ENCODE results near the gene HRCT1.
A peak's percentile ranks its signal among the peaks of the same experiment; 100 is the strongest.
"Not testable (repeated sequence)": the region's sequence is repeated elsewhere in the genome, so short reads cannot be mapped to it uniquely, and the experiment has no call there.

Gene HRCT1

GRCh38 chr9:35933550-35934067, 27.6 kb downstream of the HRCT1 start:
- Histone ChIP-seq H3K27me3 (replicated peaks in 2 of 5; ENCODE audit: control insufficient read depth in 4 of 5, insufficient read depth in 5 of 5, low read length in 4 of 5) (no peaks in the 10 kb centered on the region), H3K36me3 (ENCODE audit: control insufficient read depth in 4 of 4, insufficient read depth in 4 of 4, low read length in 3 of 4) (no peaks in the 10 kb centered on the region), H3K4me3 (ENCODE audit: control insufficient read depth in 1 of 7, extremely low read depth in 1 of 7, insufficient read depth in 4 of 7, low read depth in 2 of 7, low read length in 6 of 7) (no peak overlapping the region), H3K27ac (ENCODE audit: insufficient read depth in 1 of 2, low read depth in 1 of 2, low read length in 2 of 2, poor library complexity in 1 of 2, severe bottlenecking in 2 of 2) (no peak overlapping the region), H3K9me3 (ENCODE audit: control extremely low read depth in 1 of 5, control insufficient read depth in 4 of 5, insufficient read depth in 2 of 5, low read depth in 1 of 5, low read length in 4 of 5) (no peaks in the 10 kb centered on the region), H3K4me1 (ENCODE audit: control extremely low read depth in 1 of 4, control insufficient read depth in 4 of 4, insufficient read depth in 4 of 4, low read length in 3 of 4) (peaks cover 0 to 14% (median under 1%) of the 10 kb centered on the region in 4 experiments)
- 93% methylated on average over 3 of the region's 4 CpGs for WGBS (ENCODE audit: insufficient coverage)
- ChIA-PET CTCF (interaction anchor here (5.7 kb wide), 1 partner anchor 12 kb away, joined by 22 read pairs; no protein-coding TSS in a partner anchor), POLR2A (no interaction called here)
- no peak for DNase-seq

GRCh38 chr9:35934069-35934468, 28.1 kb downstream of the HRCT1 start:
- CTCF ChIA-PET: interaction anchor here (5.7 kb wide), 1 partner anchor 11 kb away, joined by 22 read pairs; no protein-coding TSS in a partner anchor
- H3K27ac ChIP-seq (ENCODE audit: insufficient read depth in 1 of 2, low read depth in 1 of 2, low read length in 2 of 2, poor library complexity in 1 of 2, severe bottlenecking in 2 of 2); H3K4me3 ChIP-seq (ENCODE audit: control insufficient read depth in 1 of 7, extremely low read depth in 1 of 7, insufficient read depth in 4 of 7, low read depth in 2 of 7, low read length in 6 of 7); H3K36me3 ChIP-seq (ENCODE audit: control insufficient read depth in 4 of 4, insufficient read depth in 4 of 4, low read length in 3 of 4); DNase-seq; H3K27me3 ChIP-seq (replicated peaks in 2 of 5; ENCODE audit: control insufficient read depth in 4 of 5, insufficient read depth in 5 of 5, low read length in 4 of 5); POLR2A ChIA-PET; H3K9me3 ChIP-seq (ENCODE audit: control extremely low read depth in 1 of 5, control insufficient read depth in 4 of 5, insufficient read depth in 2 of 5, low read depth in 1 of 5, low read length in 4 of 5): not testable (repeated sequence)
- 97% methylated on average over 3 of the region's 6 CpGs for WGBS (ENCODE audit: insufficient coverage)
- H3K4me1 ChIP-seq (ENCODE audit: control extremely low read depth in 1 of 4, control insufficient read depth in 4 of 4, insufficient read depth in 4 of 4, low read length in 3 of 4): peaks cover 0 to 14% (median under 1%) of the 10 kb centered on the region in 4 experiments

- no peak for DNase-seq
- Histone ChIP-seq H3K9me3 (ENCODE audit: control extremely low read depth in 1 of 5, control insufficient read depth in 4 of 5, insufficient read depth in 2 of 5, low read depth in 1 of 5, low read length in 4 of 5) (no peaks in the 10 kb centered on the region), H3K4me3 (ENCODE audit: control insufficient read depth in 1 of 7, extremely low read depth in 1 of 7, insufficient read depth in 4 of 7, low read depth in 2 of 7, low read length in 6 of 7) (no peak overlapping the region), H3K27ac (ENCODE audit: insufficient read depth in 1 of 2, low read depth in 1 of 2, low read length in 2 of 2, poor library complexity in 1 of 2, severe bottlenecking in 2 of 2) (no peak overlapping the region), H3K4me1 (ENCODE audit: control extremely low read depth in 1 of 4, control insufficient read depth in 4 of 4, insufficient read depth in 4 of 4, low read length in 3 of 4) (peaks cover 0 to 21% (median under 1%) of the 10 kb centered on the region in 4 experiments), H3K27me3 (replicated peaks in 2 of 5; ENCODE audit: control insufficient read depth in 4 of 5, insufficient read depth in 5 of 5, low read length in 4 of 5) (no peaks in the 10 kb centered on the region), H3K36me3 (ENCODE audit: control insufficient read depth in 4 of 4, insufficient read depth in 4 of 4, low read length in 3 of 4) (no peaks in the 10 kb centered on the region)
- CTCF ChIA-PET: interaction anchor here (0.9 to 5.7 kb wide), 4 partner anchors 10 to 53 kb away, joined by 3 to 22 read pairs (median 4); no protein-coding TSS in a partner anchor
- WGBS (ENCODE audit: insufficient coverage): 97% methylated on average over 4 of the region's 4 CpGs
- POLR2A ChIA-PET: interaction anchor here (0.6 kb wide), 1 partner anchor 11 kb away, joined by 3 read pairs; no protein-coding TSS in a partner anchor
Measured at GRCh38 chr9:35935261-35935660, 29.3 kb downstream of the HRCT1 start.

GRCh38 chr9:35935755-35936509, 29.9 kb downstream of the HRCT1 start:
- H3K27ac ChIP-seq (ENCODE audit: insufficient read depth in 1 of 2, low read depth in 1 of 2, low read length in 2 of 2, poor library complexity in 1 of 2, severe bottlenecking in 2 of 2): no peak overlapping the region
- DNase-seq: no peak
- no peak overlapping the region for H3K4me3 ChIP-seq (ENCODE audit: control insufficient read depth in 1 of 7, extremely low read depth in 1 of 7, insufficient read depth in 4 of 7, low read depth in 2 of 7, low read length in 6 of 7)
- no peaks in the 10 kb centered on the region for H3K27me3 ChIP-seq (replicated peaks in 2 of 5; ENCODE audit: control insufficient read depth in 4 of 5, insufficient read depth in 5 of 5, low read length in 4 of 5)
- ChIA-PET POLR2A (interaction anchor here (0.6 kb wide), 1 partner anchor 10 kb away, joined by 3 read pairs; no protein-coding TSS in a partner anchor), CTCF (interaction anchor here (0.9 to 5.7 kb wide), 4 partner anchors 9 to 54 kb away, joined by 3 to 22 read pairs (median 4); no protein-coding TSS in a partner anchor)
- no peaks in the 10 kb centered on the region for H3K9me3 ChIP-seq (ENCODE audit: control extremely low read depth in 1 of 5, control insufficient read depth in 4 of 5, insufficient read depth in 2 of 5, low read depth in 1 of 5, low read length in 4 of 5)
- 100% methylated on average over 1 of the region's 7 CpGs for WGBS (ENCODE audit: insufficient coverage)
- H3K4me1 ChIP-seq (ENCODE audit: control extremely low read depth in 1 of 4, control insufficient read depth in 4 of 4, insufficient read depth in 4 of 4, low read length in 3 of 4): peaks cover 0 to 28% (median 2%) of the 10 kb centered on the region in 4 experiments
- no peaks in the 10 kb centered on the region for H3K36me3 ChIP-seq (ENCODE audit: control insufficient read depth in 4 of 4, insufficient read depth in 4 of 4, low read length in 3 of 4)

GRCh38 chr9:35937227-35937626, 31.2 kb downstream of the HRCT1 start:
- Histone ChIP-seq H3K4me1 (ENCODE audit: control extremely low read depth in 1 of 4, control insufficient read depth in 4 of 4, insufficient read depth in 4 of 4, low read length in 3 of 4) (peaks cover 0 to 32% (median 2%) of the 10 kb centered on the region in 4 experiments), H3K36me3 (ENCODE audit: control insufficient read depth in 4 of 4, insufficient read depth in 4 of 4, low read length in 3 of 4) (no peaks in the 10 kb centered on the region), H3K9me3 (ENCODE audit: control extremely low read depth in 1 of 5, control insufficient read depth in 4 of 5, insufficient read depth in 2 of 5, low read depth in 1 of 5, low read length in 4 of 5) (no peaks in the 10 kb centered on the region), H3K27me3 (replicated peaks in 2 of 5; ENCODE audit: control insufficient read depth in 4 of 5, insufficient read depth in 5 of 5, low read length in 4 of 5) (no peaks in the 10 kb centered on the region), H3K27ac (ENCODE audit: insufficient read depth in 1 of 2, low read depth in 1 of 2, low read length in 2 of 2, poor library complexity in 1 of 2, severe bottlenecking in 2 of 2) (no peak overlapping the region), H3K4me3 (ENCODE audit: control insufficient read depth in 1 of 7, extremely low read depth in 1 of 7, insufficient read depth in 4 of 7, low read depth in 2 of 7, low read length in 6 of 7) (no peak overlapping the region)
- peak in 2 of 3 donors; percentile 42 to 63 for DNase-seq
- ChIA-PET CTCF (interaction anchor here (5.7 kb wide), 1 partner anchor 8 kb away, joined by 22 read pairs; no protein-coding TSS in a partner anchor), POLR2A (no interaction called here)
- 83% methylated on average over 1 of the region's 2 CpGs for WGBS (ENCODE audit: insufficient coverage)

- Histone ChIP-seq H3K9me3 (ENCODE audit: control extremely low read depth in 1 of 5, control insufficient read depth in 4 of 5, insufficient read depth in 2 of 5, low read depth in 1 of 5, low read length in 4 of 5) (no peaks in the 10 kb centered on the region), H3K36me3 (ENCODE audit: control insufficient read depth in 4 of 4, insufficient read depth in 4 of 4, low read length in 3 of 4) (no peaks in the 10 kb centered on the region), H3K4me1 (ENCODE audit: control extremely low read depth in 1 of 4, control insufficient read depth in 4 of 4, insufficient read depth in 4 of 4, low read length in 3 of 4) (peaks cover 0 to 26% (median 1%) of the 10 kb centered on the region in 4 experiments), H3K27me3 (replicated peaks in 2 of 5; ENCODE audit: control insufficient read depth in 4 of 5, insufficient read depth in 5 of 5, low read length in 4 of 5) (no peaks in the 10 kb centered on the region), H3K27ac (ENCODE audit: insufficient read depth in 1 of 2, low read depth in 1 of 2, low read length in 2 of 2, poor library complexity in 1 of 2, severe bottlenecking in 2 of 2) (no peak overlapping the region), H3K4me3 (ENCODE audit: control insufficient read depth in 1 of 7, extremely low read depth in 1 of 7, insufficient read depth in 4 of 7, low read depth in 2 of 7, low read length in 6 of 7) (no peak overlapping the region)
- 91% methylated on average over 7 of the region's 10 CpGs for WGBS (ENCODE audit: insufficient coverage)
- no peak for DNase-seq
- ChIA-PET CTCF (interaction anchor here (1.6 to 9.0 kb wide), 2 partner anchors 34 to 56 kb away, joined by 4 to 104 read pairs; partner anchors contain the start of genes HRCT1 and SPAAR), POLR2A (no interaction called here)
Measured at GRCh38 chr9:35938474-35939356, 32.7 kb downstream of the HRCT1 start.

Measured in common myeloid progenitor, CD34-positive (primary cell).